ENCODE measurements around the gene GPR68.

- no peak for TF ChIP-seq CTCF (IDR thresholded peaks at IDR 0.05)
- TF ChIP-seq EZH2 (IDR thresholded peaks at IDR 0.05; ENCODE audit: borderline replicate concordance, insufficient read depth, low read depth, low read length, poor library complexity, severe bottlenecking): no peak
Measured at GRCh38 chr14:91195881-91196280, 48.6 kb downstream of the GPR68 start.
